ENCODE results near the gene NDUFA11. TPM values are rescaled to one million over a fixed set of nuclear protein-coding genes. Genes with fewer than 3 reads are reported as not detected.

The NDUFA11 gene
- total and polyA plus RNA-seq, 9 of the 15 experiments (the other 6 are each of a cell fraction or from before 2014, with no cell fraction given), result 63.3 to 486 (median 274) TPM

DNA sequence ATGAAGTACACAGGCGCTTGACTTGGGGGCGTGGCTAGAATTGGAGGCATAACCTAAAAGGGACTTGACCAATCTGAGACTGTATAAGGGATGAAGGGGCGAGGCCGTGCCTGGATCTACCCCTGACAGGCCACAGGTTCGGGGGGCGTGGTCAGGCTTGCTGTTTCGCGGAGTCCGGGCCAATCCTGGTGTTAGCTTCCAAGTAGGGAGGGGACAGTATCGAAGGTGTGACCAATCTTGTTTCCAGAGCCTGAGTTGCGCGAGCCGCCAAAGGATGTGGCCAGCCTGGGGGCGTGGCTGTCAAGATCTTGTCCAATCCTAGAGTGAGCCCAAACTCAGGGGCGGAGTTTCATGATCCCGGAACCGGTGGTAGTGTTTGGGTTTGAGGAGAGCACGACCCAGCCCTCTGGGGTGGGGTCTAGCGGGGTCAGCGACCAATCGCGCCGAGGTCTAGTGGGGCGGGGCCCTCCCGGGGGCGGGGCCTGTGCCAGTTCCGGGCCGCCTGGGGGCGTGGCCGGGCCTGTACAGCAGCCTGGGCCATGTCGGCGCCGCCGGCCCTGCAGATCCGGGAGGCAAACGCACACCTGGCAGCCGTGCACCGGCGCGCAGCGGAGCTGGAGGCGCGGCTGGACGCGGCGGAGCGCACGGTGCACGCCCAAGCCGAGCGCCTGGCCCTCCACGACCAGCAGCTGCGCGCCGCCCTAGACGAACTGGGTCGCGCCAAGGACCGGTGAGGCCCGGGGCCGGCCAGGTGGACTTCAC lies 943 bp upstream of the NDUFA11 start, which contains the start of gene VMAC (continued):
- TF ChIP-seq, protein P1, sequence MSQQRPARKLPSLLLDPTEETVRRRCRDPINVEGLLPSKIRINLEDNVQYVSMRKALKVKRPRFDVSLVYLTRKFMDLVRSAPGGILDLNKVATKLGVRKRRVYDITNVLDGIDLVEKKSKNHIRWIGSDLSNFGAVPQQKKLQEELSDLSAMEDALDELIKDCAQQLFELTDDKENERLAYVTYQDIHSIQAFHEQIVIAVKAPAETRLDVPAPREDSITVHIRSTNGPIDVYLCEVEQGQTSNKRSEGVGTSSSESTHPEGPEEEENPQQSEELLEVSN (IDR thresholded peaks at IDR 0.05; ENCODE audit: borderline replicate concordance in 1 of 2, extremely low read depth in 1 of 2, insufficient read depth in 1 of 2, insufficient read length in 1 of 2, low read depth in 1 of 2, low read length in 1 of 2, poor library complexity in 1 of 2, severe bottlenecking in 1 of 2), result peak in 1 of 2 experiments; percentile 24
- TF ChIP-seq, protein P2, sequence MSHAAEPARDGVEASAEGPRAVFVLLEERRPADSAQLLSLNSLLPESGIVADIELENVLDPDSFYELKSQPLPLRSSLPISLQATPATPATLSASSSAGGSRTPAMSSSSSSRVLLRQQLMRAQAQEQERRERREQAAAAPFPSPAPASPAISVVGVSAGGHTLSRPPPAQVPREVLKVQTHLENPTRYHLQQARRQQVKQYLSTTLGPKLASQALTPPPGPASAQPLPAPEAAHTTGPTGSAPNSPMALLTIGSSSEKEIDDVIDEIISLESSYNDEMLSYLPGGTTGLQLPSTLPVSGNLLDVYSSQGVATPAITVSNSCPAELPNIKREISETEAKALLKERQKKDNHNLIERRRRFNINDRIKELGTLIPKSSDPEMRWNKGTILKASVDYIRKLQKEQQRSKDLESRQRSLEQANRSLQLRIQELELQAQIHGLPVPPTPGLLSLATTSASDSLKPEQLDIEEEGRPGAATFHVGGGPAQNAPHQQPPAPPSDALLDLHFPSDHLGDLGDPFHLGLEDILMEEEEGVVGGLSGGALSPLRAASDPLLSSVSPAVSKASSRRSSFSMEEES (CRISPR knock-in tag; IDR thresholded peaks at IDR 0.05), result no peak
- TF ChIP-seq NFATC3 (IDR thresholded peaks at IDR 0.05) (no peak), RCOR1 (IDR thresholded peaks at IDR 0.05; ENCODE audit: borderline replicate concordance in 1 of 2, low read depth in 2 of 2, low read length in 2 of 2) (no peak), SNRNP70 (optimal IDR thresholded peaks at IDR 0.05; ENCODE audit: low read depth, low read length) (no peak), NFXL1 (CRISPR knock-in tag; IDR thresholded peaks at IDR 0.05) (no peak), ZNF57 (CRISPR knock-in tag; IDR thresholded peaks at IDR 0.05) (no peak), TEAD1 (CRISPR knock-in tag; IDR thresholded peaks at IDR 0.05) (no peak), ZNF212 (CRISPR knock-in tag; IDR thresholded peaks at IDR 0.05) (no peak), HCFC1 (IDR thresholded peaks at IDR 0.05; ENCODE audit: low read depth, low read length) (no peak), CEBPB (tag; IDR thresholded peaks at IDR 0.05) (no peak), SIN3A (IDR thresholded peaks at IDR 0.05; ENCODE audit: borderline replicate concordance in 2 of 2, control insufficient read depth in 1 of 2, low read depth in 2 of 2, low read length in 2 of 2) (peak; percentile 89 to 93; a peak in 3 of 4 replicates), ZNF696 (CRISPR knock-in tag; conservative IDR thresholded peaks at IDR 0.05) (no peak)
- TF ChIP-seq, protein P3, sequence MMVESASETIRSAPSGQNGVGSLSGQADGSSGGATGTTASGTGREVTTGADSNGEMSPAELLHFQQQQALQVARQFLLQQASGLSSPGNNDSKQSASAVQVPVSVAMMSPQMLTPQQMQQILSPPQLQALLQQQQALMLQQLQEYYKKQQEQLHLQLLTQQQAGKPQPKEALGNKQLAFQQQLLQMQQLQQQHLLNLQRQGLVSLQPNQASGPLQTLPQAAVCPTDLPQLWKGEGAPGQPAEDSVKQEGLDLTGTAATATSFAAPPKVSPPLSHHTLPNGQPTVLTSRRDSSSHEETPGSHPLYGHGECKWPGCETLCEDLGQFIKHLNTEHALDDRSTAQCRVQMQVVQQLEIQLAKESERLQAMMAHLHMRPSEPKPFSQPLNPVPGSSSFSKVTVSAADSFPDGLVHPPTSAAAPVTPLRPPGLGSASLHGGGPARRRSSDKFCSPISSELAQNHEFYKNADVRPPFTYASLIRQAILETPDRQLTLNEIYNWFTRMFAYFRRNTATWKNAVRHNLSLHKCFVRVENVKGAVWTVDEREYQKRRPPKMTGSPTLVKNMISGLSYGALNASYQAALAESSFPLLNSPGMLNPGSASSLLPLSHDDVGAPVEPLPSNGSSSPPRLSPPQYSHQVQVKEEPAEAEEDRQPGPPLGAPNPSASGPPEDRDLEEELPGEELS (CRISPR knock-in tag; IDR thresholded peaks at IDR 0.05; ENCODE audit: borderline replicate concordance), result no peak
- TF ChIP-seq, protein P4, sequence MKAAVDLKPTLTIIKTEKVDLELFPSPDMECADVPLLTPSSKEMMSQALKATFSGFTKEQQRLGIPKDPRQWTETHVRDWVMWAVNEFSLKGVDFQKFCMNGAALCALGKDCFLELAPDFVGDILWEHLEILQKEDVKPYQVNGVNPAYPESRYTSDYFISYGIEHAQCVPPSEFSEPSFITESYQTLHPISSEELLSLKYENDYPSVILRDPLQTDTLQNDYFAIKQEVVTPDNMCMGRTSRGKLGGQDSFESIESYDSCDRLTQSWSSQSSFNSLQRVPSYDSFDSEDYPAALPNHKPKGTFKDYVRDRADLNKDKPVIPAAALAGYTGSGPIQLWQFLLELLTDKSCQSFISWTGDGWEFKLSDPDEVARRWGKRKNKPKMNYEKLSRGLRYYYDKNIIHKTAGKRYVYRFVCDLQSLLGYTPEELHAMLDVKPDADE (conservative IDR thresholded peaks at IDR 0.05; ENCODE audit: control insufficient read depth, low read depth, low read length), result peak; percentile 73; the same call in 1 of the 2 replicates
- TF ChIP-seq, protein P5, sequence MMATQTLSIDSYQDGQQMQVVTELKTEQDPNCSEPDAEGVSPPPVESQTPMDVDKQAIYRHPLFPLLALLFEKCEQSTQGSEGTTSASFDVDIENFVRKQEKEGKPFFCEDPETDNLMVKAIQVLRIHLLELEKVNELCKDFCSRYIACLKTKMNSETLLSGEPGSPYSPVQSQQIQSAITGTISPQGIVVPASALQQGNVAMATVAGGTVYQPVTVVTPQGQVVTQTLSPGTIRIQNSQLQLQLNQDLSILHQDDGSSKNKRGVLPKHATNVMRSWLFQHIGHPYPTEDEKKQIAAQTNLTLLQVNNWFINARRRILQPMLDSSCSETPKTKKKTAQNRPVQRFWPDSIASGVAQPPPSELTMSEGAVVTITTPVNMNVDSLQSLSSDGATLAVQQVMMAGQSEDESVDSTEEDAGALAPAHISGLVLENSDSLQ (IDR thresholded peaks at IDR 0.05), result peak; percentile 94
- TF ChIP-seq, protein P6, sequence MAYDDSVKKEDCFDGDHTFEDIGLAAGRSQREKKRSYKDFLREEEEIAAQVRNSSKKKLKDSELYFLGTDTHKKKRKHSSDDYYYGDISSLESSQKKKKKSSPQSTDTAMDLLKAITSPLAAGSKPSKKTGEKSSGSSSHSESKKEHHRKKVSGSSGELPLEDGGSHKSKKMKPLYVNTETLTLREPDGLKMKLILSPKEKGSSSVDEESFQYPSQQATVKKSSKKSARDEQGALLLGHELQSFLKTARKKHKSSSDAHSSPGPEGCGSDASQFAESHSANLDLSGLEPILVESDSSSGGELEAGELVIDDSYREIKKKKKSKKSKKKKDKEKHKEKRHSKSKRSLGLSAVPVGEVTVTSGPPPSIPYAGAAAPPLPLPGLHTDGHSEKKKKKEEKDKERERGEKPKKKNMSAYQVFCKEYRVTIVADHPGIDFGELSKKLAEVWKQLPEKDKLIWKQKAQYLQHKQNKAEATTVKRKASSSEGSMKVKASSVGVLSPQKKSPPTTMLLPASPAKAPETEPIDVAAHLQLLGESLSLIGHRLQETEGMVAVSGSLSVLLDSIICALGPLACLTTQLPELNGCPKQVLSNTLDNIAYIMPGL (CRISPR knock-in tag; IDR thresholded peaks at IDR 0.05), result no peak; the same call in 1 of the 2 replicates

All from K562 (cell line).